Stimulated activated CD4-positive, alpha-beta T cell treated with anti-CD3 and anti-CD28 coated beads, TNF-alpha, amount 100 ng/mL, for 4 hours (primary cell): ENCODE data around the gene CACNA1A.

Experiments used
- DNase-seq, 3 experiments: peaks; one replicate each; pipeline ENCODE4 v3.0.0-alpha.2; 2020; ENCODE audit warnings: low read depth in 3 of 3

CACNA1A gene

GRCh38 chr19:13493516-13494310 is 12.6 kb downstream of the CACNA1A start:
- no peak for DNase-seq

DNA sequence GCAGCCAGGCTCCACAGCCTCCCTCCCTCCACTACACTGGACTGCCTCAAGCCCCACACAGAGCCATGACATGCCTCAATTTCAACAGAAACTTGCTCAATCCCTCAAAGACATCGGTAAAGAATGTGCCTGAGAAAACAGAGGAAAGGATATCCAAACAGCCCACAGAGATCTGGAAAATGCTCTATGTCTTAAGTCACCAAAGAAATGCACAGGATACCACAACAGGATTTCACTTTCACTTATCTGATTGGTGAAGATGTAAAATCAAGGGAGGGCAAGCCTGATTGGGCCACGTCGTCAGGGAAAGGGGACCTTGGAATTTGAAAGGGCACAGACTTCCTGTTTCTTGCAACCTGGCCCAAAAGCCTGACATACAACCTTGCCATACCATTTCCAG is 14.2 kb downstream of the CACNA1A start:
- DNase-seq: no peak

GRCh38 chr19:13487985-13488384 is 18.3 kb downstream of the CACNA1A start:
- DNase-seq: no peak

DNA sequence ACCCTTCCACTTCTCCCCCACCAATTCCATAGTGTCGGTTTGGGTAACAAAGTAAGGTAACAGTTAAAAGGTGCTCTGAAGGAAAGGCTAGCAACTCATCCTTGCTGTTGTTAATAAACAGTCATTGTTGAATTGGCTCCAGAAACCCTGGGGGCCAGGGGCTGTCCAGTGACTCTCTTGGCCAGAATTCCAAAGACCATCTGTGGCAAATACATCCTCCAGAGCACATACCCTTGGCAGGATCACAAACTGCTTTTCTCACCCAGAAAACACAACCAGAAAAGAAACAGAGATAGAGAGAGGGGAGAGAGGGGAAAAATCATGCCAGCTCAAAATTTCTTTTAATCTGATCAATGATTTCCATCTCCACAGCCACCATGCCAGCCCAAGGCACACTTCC is 22.1 kb downstream of the CACNA1A start:
- DNase-seq: no peak

GRCh38 chr19:13483215-13483614 is 23.1 kb downstream of the CACNA1A start:
- no peak for DNase-seq

DNA sequence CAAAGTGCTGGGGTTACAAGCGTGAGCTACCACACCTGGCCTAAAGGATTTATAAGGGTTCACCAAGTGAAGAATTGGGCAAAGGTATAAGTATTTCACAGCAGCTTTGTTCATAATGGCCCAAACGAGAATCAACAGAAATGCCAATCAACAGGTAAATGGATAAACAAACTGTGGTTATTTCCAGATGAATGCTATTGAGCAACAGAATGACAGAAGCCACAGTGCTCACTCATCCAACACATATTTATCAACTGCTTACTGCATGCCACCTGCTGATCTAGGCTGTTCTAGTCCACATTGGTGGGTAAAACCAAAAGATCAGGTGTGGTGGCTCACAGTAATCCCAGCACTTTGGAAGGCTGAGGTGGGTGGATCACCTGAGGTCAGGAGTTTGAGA is 27.7 kb downstream of the CACNA1A start:
- DNase-seq: no peak

DNA sequence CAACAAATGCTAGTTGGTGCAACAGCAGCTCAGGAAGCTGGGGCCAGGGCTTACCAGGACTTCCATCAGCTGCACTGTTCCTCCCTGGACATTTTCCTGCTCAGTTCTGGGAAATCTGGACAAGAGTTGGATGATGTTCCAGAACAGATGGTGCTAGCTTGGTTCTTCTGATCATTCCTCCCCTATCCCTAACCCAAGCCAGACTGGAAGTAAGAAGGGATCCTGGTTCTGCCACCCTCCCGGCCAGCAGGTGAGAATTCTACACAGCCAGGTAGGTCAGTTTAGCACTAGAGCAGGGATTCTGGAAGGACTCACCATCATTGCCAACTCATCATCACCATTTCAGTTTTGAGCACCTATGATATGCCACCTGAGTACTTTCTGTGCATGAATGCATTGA is 30.2 kb downstream of the CACNA1A start:
- DNase-seq: no peak

GRCh38 chr19:13475044-13475443 is 31.2 kb downstream of the CACNA1A start:
- no peak for DNase-seq

- no peak for DNase-seq
Observed at GRCh38 chr19:13466697-13467096, 39.6 kb downstream of the CACNA1A start.

- DNase-seq: peak in 1 of 3 experiments; percentile 2
Observed at GRCh38 chr19:13463296-13463695, 43.0 kb downstream of the CACNA1A start.

DNA sequence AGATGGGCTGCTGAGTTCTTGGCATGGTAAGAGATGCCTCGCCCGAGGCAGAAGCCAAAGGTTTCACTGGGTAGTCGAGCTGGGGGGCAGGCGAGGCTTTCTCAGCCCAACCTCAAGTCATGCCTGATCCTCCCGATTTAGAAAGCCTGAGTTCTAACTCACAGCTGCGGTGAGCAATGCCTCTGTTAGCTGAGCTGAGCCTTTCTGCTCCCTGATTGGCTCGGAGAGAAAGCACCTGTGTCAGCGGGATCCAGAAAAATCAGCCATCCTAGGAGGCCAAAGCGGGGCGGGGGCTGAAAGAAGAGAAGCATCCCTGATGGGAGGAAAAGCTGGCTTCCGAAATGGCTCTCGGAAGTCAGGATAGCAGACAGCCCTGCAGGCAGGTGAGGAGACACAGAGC is 44.7 kb downstream of the CACNA1A start:
- DNase-seq: no peak

DNA sequence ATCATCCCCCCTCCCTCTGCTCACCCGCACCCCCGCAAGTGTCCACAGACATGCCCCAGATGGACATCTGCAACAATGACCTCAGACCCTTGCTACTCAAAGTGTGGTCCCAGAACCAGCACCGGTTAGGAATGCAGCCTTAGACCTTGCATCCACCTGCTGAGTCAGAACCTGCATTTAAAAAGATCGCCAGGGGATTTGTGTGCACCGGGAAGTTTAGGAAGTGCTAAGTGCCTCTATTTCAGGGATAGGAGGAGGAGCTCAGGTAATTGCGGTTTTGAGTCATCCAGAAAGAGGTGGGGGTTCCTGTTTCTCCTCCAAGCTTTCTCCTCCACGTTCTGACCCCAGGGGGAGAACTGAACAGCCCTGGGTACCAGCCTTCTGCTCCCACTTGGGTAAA is 46.2 kb downstream of the CACNA1A start:
- no peak for DNase-seq

GRCh38 chr19:13459351-13459750 is 46.9 kb downstream of the CACNA1A start:
- DNase-seq: no peak

DNA sequence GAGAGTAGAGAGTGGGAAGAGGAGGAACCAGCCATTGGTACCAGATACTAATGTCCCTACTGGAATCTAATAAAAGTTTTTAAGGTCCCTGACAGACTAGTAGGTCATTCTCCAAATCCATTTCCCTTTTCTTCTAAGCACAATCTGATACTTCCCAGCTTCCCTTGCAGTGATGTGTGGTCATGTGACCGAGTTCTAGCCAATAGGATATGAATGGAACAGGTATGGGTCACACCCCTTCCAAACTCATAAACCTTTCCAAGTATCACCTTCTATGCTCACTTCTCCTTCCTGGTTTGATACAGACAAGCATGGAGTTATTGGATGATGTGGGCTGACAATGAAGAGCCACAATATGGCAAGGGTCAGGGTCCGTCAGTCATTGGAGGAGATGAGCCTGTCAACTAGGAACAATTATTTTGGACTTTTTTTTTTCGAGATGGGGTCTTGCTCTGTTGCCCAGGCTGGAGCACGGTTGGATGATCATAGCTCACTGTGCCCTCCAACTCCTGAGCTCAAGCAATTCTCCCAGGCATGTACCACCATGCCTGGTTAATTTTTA is 54.8 kb downstream of the CACNA1A start:
- DNase-seq: no peak

GRCh38 chr19:13447978-13448377 is 58.3 kb downstream of the CACNA1A start:
- DNase-seq: no peak

GRCh38 chr19:13441810-13442512 is 64.3 kb downstream of the CACNA1A start:
- DNase-seq: peak in 1 of 3 experiments; percentile 5

- DNase-seq: no peak
Observed at GRCh38 chr19:13437919-13438618, 68.2 kb downstream of the CACNA1A start.

GRCh38 chr19:13436352-13436751 is 69.9 kb downstream of the CACNA1A start:
- no peak for DNase-seq

- peak; percentile 3 to 16 (median 6) for DNase-seq
Observed at GRCh38 chr19:13430790-13431582, 75.3 kb downstream of the CACNA1A start.

DNA sequence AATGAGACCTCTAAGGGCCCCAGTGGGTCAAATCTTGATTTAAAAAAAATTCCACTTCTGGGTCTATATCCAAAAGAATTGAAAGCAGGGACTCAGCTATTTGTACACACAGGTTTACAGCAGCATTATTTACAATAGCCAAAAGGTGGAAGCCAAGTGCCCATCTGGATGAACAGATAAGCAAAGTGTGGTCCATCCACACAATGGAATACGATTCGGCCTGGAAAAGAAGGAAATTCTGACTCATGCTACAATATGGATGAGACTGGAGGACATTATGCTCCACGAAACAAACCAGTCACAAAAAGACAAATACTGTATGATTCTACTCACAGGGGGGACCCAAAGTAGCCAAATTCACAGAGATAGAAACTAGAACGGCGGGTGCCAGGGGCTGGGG is 76.7 kb downstream of the CACNA1A start:
- DNase-seq: no peak

GRCh38 chr19:13428352-13428751 is 77.9 kb downstream of the CACNA1A start:
- no peak for DNase-seq
